T-helper 1 cell treated with Interleukin-12 subunit alpha and Interleukin-12 subunit beta and Interleukin-4 antibody, amounts not matched to agents 30 μg/mL and 1 μg/mL, for 36 hours (primary cell): ENCODE results near the gene TMEM179.
"Not testable (repeated sequence)": the region's sequence is repeated elsewhere in the genome, so short reads cannot be mapped to it uniquely, and the experiment has no call there.

Source experiments
- H3K27ac Mint-ChIP-seq: one replicate; pipeline ENCODE4 v1.8.0; 2021; ENCODE audit warnings: mild to moderate bottlenecking, mixed read lengths
- H3K27me3 Mint-ChIP-seq: one replicate; pipeline ENCODE4 v1.8.0; 2021; ENCODE audit warnings: low read depth, mixed read lengths
- H3K36me3 Mint-ChIP-seq: one replicate; pipeline ENCODE4 v1.8.0; 2021; ENCODE audit warnings: low read depth, mixed read lengths
- H3K4me1 Mint-ChIP-seq: one replicate; pipeline ENCODE4 v1.8.0; 2021; ENCODE audit warnings: low read depth, mixed read lengths
- H3K4me3 Mint-ChIP-seq: one replicate; pipeline ENCODE4 v1.8.0; 2021; ENCODE audit warnings: mild to moderate bottlenecking, moderate library complexity, mixed read lengths
- H3K9me3 Mint-ChIP-seq: one replicate; pipeline ENCODE4 v1.8.0; 2021; ENCODE audit warnings: mixed read lengths

The TMEM179 gene

GRCh38 chr14:104604458-104605449 is at the start of gene TMEM179:
Gene TMEM179, minus strand, starts transcription at chr14:104604772. Its CDS starts 31 bp downstream, at chr14:104604741.
- H3K4me1 Mint-ChIP-seq: peaks cover 2% of the 10 kb centered on the region
- H3K9me3 Mint-ChIP-seq: no peaks in the 10 kb centered on the region
- H3K4me3 Mint-ChIP-seq: no peak within 1 kb of the TSS
- no peak within 1 kb of the TSS for H3K27ac Mint-ChIP-seq
- H3K27me3 Mint-ChIP-seq: peaks cover 49% of the 10 kb centered on the region
- H3K36me3 Mint-ChIP-seq: no peaks in the 10 kb centered on the region

DNA sequence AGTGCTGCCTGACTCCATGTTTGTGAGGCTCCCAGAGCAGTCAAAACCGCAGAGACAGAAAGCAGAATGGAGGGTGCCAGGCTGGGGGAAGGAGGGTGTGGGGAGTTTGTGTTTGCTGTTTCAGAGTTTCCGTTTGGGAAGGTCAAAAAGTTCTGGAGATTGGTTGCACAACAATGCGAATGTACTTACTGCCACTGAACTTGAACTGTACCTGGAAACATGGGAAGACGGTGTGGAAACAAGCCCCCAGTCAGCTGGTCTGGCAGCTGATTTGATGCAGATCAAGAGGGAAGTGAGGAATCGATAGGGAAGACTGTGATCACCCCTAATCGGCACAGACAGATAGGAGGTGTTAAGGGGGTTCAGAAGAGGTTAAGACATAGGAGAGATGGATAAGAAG is 49.5 kb upstream of the TMEM179 start:
- peaks cover 12% of the 10 kb centered on the region for H3K9me3 Mint-ChIP-seq
- peaks cover 24% of the 10 kb centered on the region for H3K27me3 Mint-ChIP-seq
- no peak overlapping the region for H3K4me3 Mint-ChIP-seq
- H3K4me1 Mint-ChIP-seq: peaks cover 4% of the 10 kb centered on the region
- no peaks in the 10 kb centered on the region for H3K36me3 Mint-ChIP-seq
- H3K27ac Mint-ChIP-seq: no peak overlapping the region

- H3K4me3 Mint-ChIP-seq, H3K36me3 Mint-ChIP-seq, H3K4me1 Mint-ChIP-seq, H3K27ac Mint-ChIP-seq: not testable (repeated sequence)
- H3K9me3 Mint-ChIP-seq: peaks cover 12% of the 10 kb centered on the region
- peaks cover 27% of the 10 kb centered on the region for H3K27me3 Mint-ChIP-seq
Measured at GRCh38 chr14:104653130-104653920, 48.8 kb upstream of the TMEM179 start.

- no peaks in the 10 kb centered on the region for H3K4me1 Mint-ChIP-seq
- H3K36me3 Mint-ChIP-seq: no peaks in the 10 kb centered on the region
- H3K9me3 Mint-ChIP-seq: peaks cover 12% of the 10 kb centered on the region
- no peak overlapping the region for H3K4me3 Mint-ChIP-seq
- peaks cover 20% of the 10 kb centered on the region for H3K27me3 Mint-ChIP-seq
- H3K27ac Mint-ChIP-seq: no peak overlapping the region
Measured at GRCh38 chr14:104652386-104652785, 47.8 kb upstream of the TMEM179 start.

- no peak overlapping the region for H3K27ac Mint-ChIP-seq
- H3K9me3 Mint-ChIP-seq: peaks cover 12% of the 10 kb centered on the region
- no peaks in the 10 kb centered on the region for H3K36me3 Mint-ChIP-seq
Measured at GRCh38 chr14:104651876-104652260, 47.3 kb upstream of the TMEM179 start.

GRCh38 chr14:104650981-104651875 is 46.7 kb upstream of the TMEM179 start:
- Mint-ChIP-seq H3K36me3 (no peaks in the 10 kb centered on the region), H3K4me3 (no peak overlapping the region), H3K4me1 (no peaks in the 10 kb centered on the region), H3K27me3 (peaks cover 19% of the 10 kb centered on the region), H3K27ac (no peak overlapping the region), H3K9me3 (peaks cover 12% of the 10 kb centered on the region)

More at GRCh38 chr14:104651876-104652260, 47.3 kb upstream of the TMEM179 start:
- Mint-ChIP-seq H3K27me3 (peaks cover 20% of the 10 kb centered on the region), H3K4me1 (no peaks in the 10 kb centered on the region), H3K4me3 (no peak overlapping the region)

DNA sequence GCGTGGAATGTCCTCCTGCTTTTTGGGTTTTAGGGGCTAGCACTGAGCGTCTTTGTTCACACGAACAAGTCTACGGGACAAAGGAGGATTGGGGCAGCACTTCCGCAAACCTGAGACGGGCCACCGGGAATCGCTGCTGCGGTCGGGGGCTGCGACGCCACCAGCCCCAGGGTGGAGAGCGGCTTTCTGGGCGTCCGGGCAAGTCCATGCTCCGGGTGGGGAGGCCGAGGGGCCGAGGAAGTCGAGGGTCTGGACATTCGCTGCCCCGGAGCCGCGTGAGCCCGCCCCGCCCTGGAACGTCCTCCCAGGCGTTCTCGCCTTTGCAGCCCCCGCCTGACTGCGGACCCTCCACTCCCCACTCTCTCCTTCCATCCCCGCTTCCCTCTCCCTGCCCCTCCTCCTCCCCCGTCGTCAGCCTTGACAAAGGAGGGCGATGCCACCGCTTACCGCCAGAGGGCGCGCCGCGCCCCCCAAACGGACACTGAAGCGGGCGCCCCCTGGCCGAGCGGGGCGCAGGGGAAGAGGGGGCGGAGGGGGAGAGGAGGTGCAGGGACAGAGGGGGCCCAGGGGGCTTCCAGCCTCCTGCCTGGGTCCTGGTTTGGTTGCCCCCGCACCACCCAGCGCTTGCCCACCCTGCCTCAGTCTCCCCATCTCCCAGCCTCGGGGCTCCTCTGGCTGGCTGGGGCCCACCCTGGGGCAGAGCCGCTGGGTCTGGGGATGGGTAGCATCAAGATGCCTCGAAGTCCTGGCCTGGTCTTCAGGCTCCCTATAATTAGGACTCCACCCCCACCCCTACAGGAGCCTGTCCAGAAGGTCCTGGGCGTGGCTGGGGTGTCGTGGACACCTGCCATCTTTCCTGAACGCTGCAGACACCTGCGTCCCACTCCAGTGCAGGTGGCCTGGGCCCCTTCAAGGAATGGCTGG is 45.7 kb upstream of the TMEM179 start:
- Mint-ChIP-seq H3K4me1 (no peaks in the 10 kb centered on the region), H3K27ac (no peak overlapping the region)

DNA sequence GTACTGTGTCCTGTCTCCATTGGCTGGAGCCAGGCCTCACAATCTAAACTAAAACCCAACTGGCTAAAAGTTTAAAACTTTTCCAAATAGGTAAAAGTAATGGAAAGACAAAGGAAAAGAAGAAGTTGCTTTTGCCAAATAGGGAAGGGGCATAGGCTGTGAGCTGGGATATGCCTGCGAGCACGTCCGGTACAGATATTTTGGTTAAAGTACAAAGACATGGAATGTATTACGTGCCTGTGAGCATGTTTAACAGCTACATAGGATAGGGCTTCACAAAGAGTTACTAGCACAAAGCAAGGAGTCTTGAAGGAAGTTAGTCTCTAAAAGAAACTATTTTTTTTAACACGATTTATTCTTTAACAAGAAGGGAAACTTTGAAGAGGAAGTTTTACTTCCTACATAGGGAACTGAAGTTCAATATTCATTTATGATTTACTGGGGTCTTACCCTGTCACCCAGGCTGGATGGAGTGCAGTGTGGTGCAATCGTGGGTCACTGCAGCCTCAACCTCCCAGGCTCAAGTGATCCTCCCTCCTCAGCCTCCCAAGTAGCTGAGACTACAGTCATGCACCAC is 43.0 kb upstream of the TMEM179 start:
- no peaks in the 10 kb centered on the region for H3K36me3 Mint-ChIP-seq
- H3K27ac Mint-ChIP-seq: no peak overlapping the region
- H3K9me3 Mint-ChIP-seq: peaks cover 14% of the 10 kb centered on the region
- no peaks in the 10 kb centered on the region for H3K4me1 Mint-ChIP-seq
- H3K27me3 Mint-ChIP-seq: peaks cover 10% of the 10 kb centered on the region
- no peak overlapping the region for H3K4me3 Mint-ChIP-seq

More for the DNA sequence above, 45.7 kb upstream of the TMEM179 start:
- peaks cover 13% of the 10 kb centered on the region for H3K9me3 Mint-ChIP-seq
- peaks cover 10% of the 10 kb centered on the region for H3K27me3 Mint-ChIP-seq
- H3K36me3 Mint-ChIP-seq: no peaks in the 10 kb centered on the region
- no peak overlapping the region for H3K4me3 Mint-ChIP-seq

DNA sequence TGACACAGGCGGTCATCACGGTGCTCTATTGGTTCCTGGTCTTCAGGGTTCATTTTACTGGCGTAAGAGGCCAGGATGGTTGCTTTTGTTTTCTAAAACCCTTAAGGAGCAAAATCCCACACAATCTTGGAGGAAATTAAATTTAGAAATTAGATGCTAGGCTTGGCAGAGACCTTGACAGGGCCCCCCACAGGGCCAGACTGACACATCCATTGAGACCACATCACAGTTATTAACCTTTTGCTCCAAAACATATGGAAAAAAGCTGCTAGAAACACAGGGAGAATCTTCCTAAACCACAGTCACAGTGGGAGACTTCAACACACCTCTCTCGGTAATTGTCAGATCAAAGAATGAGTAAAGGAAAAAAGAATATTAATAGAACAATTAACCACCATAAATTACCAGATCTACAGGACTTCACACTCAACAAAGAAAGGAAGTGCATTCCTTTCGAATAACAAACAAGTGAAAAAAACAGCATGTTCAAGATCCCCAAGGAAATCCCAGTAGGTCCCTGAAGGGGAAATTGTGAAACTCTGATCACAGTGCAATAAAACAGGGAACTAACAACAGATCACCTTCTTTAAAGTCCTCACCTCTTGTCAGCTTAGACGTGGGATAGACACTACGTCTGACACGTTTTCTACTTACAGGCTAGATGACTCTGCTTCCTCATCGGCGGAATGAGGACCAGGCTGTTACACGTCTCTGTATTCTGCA is 40.2 kb upstream of the TMEM179 start:
- Mint-ChIP-seq H3K9me3 (peaks cover 9% of the 10 kb centered on the region), H3K4me3 (no peak overlapping the region), H3K36me3 (no peaks in the 10 kb centered on the region), H3K27ac (no peak overlapping the region), H3K4me1 (no peaks in the 10 kb centered on the region), H3K27me3 (peaks cover 10% of the 10 kb centered on the region)

- no peaks in the 10 kb centered on the region for H3K36me3 Mint-ChIP-seq
- H3K27me3 Mint-ChIP-seq: peaks cover 3% of the 10 kb centered on the region
- H3K4me1 Mint-ChIP-seq: no peaks in the 10 kb centered on the region
- H3K27ac Mint-ChIP-seq: no peak overlapping the region
- peaks cover 9% of the 10 kb centered on the region for H3K9me3 Mint-ChIP-seq
- H3K4me3 Mint-ChIP-seq: no peak overlapping the region
Measured at GRCh38 chr14:104644091-104644635, 39.6 kb upstream of the TMEM179 start.

- H3K27me3 Mint-ChIP-seq: no peaks in the 10 kb centered on the region
- no peak overlapping the region for H3K27ac Mint-ChIP-seq
- no peaks in the 10 kb centered on the region for H3K36me3 Mint-ChIP-seq
- no peak overlapping the region for H3K4me3 Mint-ChIP-seq
- H3K4me1 Mint-ChIP-seq: no peaks in the 10 kb centered on the region
- H3K9me3 Mint-ChIP-seq: peaks cover 9% of the 10 kb centered on the region
Measured at GRCh38 chr14:104643306-104643705, 38.7 kb upstream of the TMEM179 start.

GRCh38 chr14:104642540-104642868 is 37.9 kb upstream of the TMEM179 start:
- no peak overlapping the region for H3K27ac Mint-ChIP-seq

More at GRCh38 chr14:104642540-104642868, 37.9 kb upstream of the TMEM179 start:
- Mint-ChIP-seq H3K36me3 (no peaks in the 10 kb centered on the region), H3K4me1 (no peaks in the 10 kb centered on the region), H3K4me3 (no peak overlapping the region), H3K27me3 (no peaks in the 10 kb centered on the region), H3K9me3 (peaks cover 9% of the 10 kb centered on the region)
